SU-DHL-6 (cell line): ENCODE measurements around the gene CACNG7.

Source experiments
- H2AFZ ChIP-seq: fragments of 200-600 bp; sonication (generic); 2 replicates; pipeline ENCODE4 v1.6.1; 2014; ENCODE audit warnings: low read depth, mild to moderate bottlenecking, moderate library complexity, mixed read lengths, antibody characterized with exemption, low read length; ENCODE audit not compliant: severe bottlenecking
- H3F3A ChIP-seq: fragments of 200-600 bp; shearing (Covaris generic); 2 replicates; pipeline ENCODE4 v1.6.0; 2016; ENCODE audit warnings: antibody characterized with exemption, mild to moderate bottlenecking; ENCODE audit not compliant: insufficient read depth
- H3K27ac ChIP-seq: fragments of 200-600 bp; sonication (generic); 2 replicates; pipeline ENCODE4 v1.5.1; 2016; ENCODE audit warnings: low read depth, mild to moderate bottlenecking, low read length, moderate library complexity, mixed read lengths
- H3K27me3 ChIP-seq: fragments of 200-600 bp; sonication (generic), shearing (Covaris generic); 2 replicates; pipeline ENCODE4 v1.6.0; 2014; ENCODE audit warnings: mild to moderate bottlenecking, low read length
- H3K36me3 ChIP-seq: fragments of 200-600 bp; sonication (generic); 2 replicates; pipeline ENCODE4 v1.6.1; 2014; ENCODE audit warnings: mild to moderate bottlenecking, low read length, mixed read lengths
- H3K4me2 ChIP-seq: fragments of 300-600, 200-600 bp; shearing (Covaris generic), sonication (generic); 2 replicates; pipeline ENCODE4 v1.6.0; 2014; ENCODE audit warnings: low read length, low read depth, mild to moderate bottlenecking; ENCODE audit not compliant: poor library complexity, severe bottlenecking
- H3K4me3 ChIP-seq: fragments of 200-600 bp; sonication (generic); 2 replicates; pipeline ENCODE4 v1.5.1; 2014; ENCODE audit warnings: antibody characterized with exemption, low read length, mild to moderate bottlenecking, mixed read lengths; ENCODE audit not compliant: insufficient read depth, poor library complexity, severe bottlenecking
- H3K79me2 ChIP-seq: fragments of 200-600 bp; sonication (generic); 2 replicates; pipeline ENCODE4 v1.6.1; 2014; ENCODE audit warnings: mild to moderate bottlenecking, low read length, moderate library complexity; ENCODE audit not compliant: insufficient read depth
- H3K9ac ChIP-seq: fragments of 200-600 bp; sonication (generic); 2 replicates; pipeline ENCODE4 v1.7.0; 2014; ENCODE audit warnings: mild to moderate bottlenecking, low read length
- H3K9me2 ChIP-seq: fragments of 200-600 bp; sonication (generic); replicated peaks from 2 replicates; pipeline ENCODE4 v1.6.1; 2014; ENCODE audit warnings: low read length; ENCODE audit not compliant: insufficient read depth
- H3K9me3 ChIP-seq: fragments of 200-600 bp; sonication (generic); 2 replicates; pipeline ENCODE4 v1.6.1; 2014; ENCODE audit warnings: low read length, mixed read lengths; ENCODE audit not compliant: insufficient read depth
- H4K20me1 ChIP-seq: fragments of 200-600 bp; sonication (generic); 2 replicates; pipeline ENCODE4 v1.6.1; 2014; ENCODE audit warnings: low read depth, mild to moderate bottlenecking, antibody characterized with exemption, low read length, moderate library complexity, mixed read lengths
- CTCF ChIP-seq: fragments of 200-600 bp; sonication (generic); IDR thresholded peaks from one replicate; pipeline ENCODE4 v1.5.1; 2017; ENCODE audit warnings: antibody characterized with exemption, mild to moderate bottlenecking, low read length, moderate library complexity; ENCODE audit not compliant: insufficient read depth, poor library complexity, severe bottlenecking
- EZH2phosphoT487 ChIP-seq: fragments of 200-600 bp; sonication (generic), shearing (Covaris generic); conservative IDR thresholded peaks from 2 replicates; pipeline ENCODE4 v1.6.1; 2018; ENCODE audit warnings: mild to moderate bottlenecking, antibody characterized with exemption, low read length, moderate library complexity, mixed read lengths

CACNG7 gene

GRCh38 chr19:53875602-53876325 lies 33.3 kb upstream of the CACNG7 start:
- Histone ChIP-seq H3K9me2 (no peaks in the 10 kb centered on the region), H3K4me2 (no peak overlapping the region), H3K27ac (no peak overlapping the region), H3K9me3 (no peaks in the 10 kb centered on the region), H3K79me2 (no peaks in the 10 kb centered on the region), H3K9ac (no peak overlapping the region), H3K27me3 (no peaks in the 10 kb centered on the region), H3K4me3 (no peak overlapping the region), H2AFZ (no peak overlapping the region), H4K20me1 (no peaks in the 10 kb centered on the region), H3K36me3 (no peaks in the 10 kb centered on the region), H3F3A (no peaks in the 10 kb centered on the region)
- no peak for TF ChIP-seq EZH2phosphoT487
- TF ChIP-seq CTCF = no peak

DNA sequence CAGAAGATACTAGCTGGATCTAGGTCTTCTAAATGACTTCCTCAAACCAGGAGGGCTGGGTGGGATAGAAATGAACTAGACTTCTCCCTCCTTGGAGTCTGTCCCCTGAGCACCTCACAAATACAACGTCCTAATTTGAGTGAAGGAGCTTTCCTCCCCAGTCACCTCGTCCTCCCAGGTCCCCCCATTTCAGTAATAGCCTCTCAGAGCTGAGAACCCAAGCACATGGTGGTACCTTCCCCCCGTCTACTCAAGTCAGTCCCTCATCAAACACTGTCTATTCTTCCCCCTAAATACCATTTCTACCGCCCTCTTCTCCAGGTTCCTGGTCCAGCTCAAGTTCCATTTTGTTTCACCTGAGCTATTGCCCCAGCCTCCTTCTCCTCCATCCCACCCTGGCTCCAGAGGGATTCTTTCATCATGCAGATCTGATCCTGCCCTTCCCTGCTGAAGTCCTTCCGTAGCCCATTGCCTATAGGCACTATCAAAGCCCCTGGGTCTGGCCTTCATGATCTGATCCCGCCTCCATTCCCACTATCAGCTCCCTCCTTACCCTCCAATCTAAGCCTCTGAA lies 32.3 kb upstream of the CACNG7 start:
- Histone ChIP-seq H3K27me3 (no peaks in the 10 kb centered on the region), H3K4me2 (no peak overlapping the region), H3K4me3 (no peak overlapping the region), H2AFZ (no peak overlapping the region), H3K9me2 (no peaks in the 10 kb centered on the region), H3K79me2 (no peaks in the 10 kb centered on the region), H3K27ac (no peak overlapping the region), H3K9ac (no peak overlapping the region), H3F3A (no peaks in the 10 kb centered on the region), H3K9me3 (no peaks in the 10 kb centered on the region), H3K36me3 (no peaks in the 10 kb centered on the region), H4K20me1 (no peaks in the 10 kb centered on the region)
- TF ChIP-seq CTCF = no peak
- no peak for TF ChIP-seq EZH2phosphoT487

DNA sequence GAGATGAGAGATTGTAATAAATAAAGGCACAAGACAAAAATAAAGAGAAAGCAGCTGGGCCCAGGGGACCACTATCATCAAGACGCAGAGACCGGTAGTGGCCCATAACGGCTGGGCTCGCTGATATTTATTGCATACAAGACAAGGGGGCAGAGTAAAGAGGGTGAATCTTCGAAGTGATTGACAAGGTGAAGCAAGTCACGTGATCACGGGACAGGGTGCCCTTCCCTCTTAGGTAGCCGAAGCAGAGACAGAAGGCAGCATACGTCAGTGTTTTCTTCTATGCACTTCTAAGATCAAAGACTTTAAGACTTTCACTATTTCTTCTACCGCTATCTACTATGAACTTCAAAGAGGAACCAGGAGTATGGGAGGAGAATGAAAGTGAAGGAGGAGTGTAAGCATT lies 31.7 kb upstream of the CACNG7 start:
- TF ChIP-seq CTCF (no peak), EZH2phosphoT487 (no peak)
- Histone ChIP-seq H3K27me3 (no peaks in the 10 kb centered on the region), H2AFZ (no peak overlapping the region), H4K20me1 (no peaks in the 10 kb centered on the region), H3K36me3 (no peaks in the 10 kb centered on the region), H3K27ac (no peak overlapping the region), H3K4me2 (no peak overlapping the region), H3K9me2 (no peaks in the 10 kb centered on the region), H3K9ac (no peak overlapping the region), H3K4me3 (no peak overlapping the region), H3F3A (no peaks in the 10 kb centered on the region), H3K9me3 (no peaks in the 10 kb centered on the region), H3K79me2 (no peaks in the 10 kb centered on the region)
